Activated CD4-positive, CD25-positive, alpha-beta regulatory T cell treated with anti-CD3 and anti-CD28 coated beads, Interleukin-2, amount 50 U/mL, for 24 hours (primary cell): ENCODE results near the gene CD82.

Experiments
- ATAC-seq, 2 donors: fragments of 150-1000 bp; cut with Tn5 transposase; one replicate each; pipeline ENCODE4 v1.10.0; 2021; ENCODE audit warnings: mild to moderate bottlenecking in 1 of 2, moderate library complexity in 1 of 2

The CD82 gene

GRCh38 chr11:44577231-44577830 is 11.9 kb downstream of the CD82 start:
- no peak for ATAC-seq

- no peak for ATAC-seq
Observed at GRCh38 chr11:44578279-44578678, 12.8 kb downstream of the CD82 start.

GRCh38 chr11:44579302-44579761 is 13.9 kb downstream of the CD82 start:
- ATAC-seq = no peak

GRCh38 chr11:44580701-44581100 is 15.2 kb downstream of the CD82 start:
- no peak for ATAC-seq

- ATAC-seq = no peak
Observed at GRCh38 chr11:44581246-44581645, 15.8 kb downstream of the CD82 start.

- ATAC-seq = no peak
Observed at GRCh38 chr11:44582641-44583352, 17.3 kb downstream of the CD82 start.

- no peak for ATAC-seq
Observed at GRCh38 chr11:44583353-44583669, 17.8 kb downstream of the CD82 start.

GRCh38 chr11:44585421-44585820 is 20.0 kb downstream of the CD82 start:
- no peak for ATAC-seq

GRCh38 chr11:44589301-44589700 is 23.8 kb downstream of the CD82 start:
- no peak for ATAC-seq

- ATAC-seq = no peak
Observed at GRCh38 chr11:44590769-44591168, 25.3 kb downstream of the CD82 start.

GRCh38 chr11:44591557-44591956 is 26.1 kb downstream of the CD82 start:
- no peak for ATAC-seq

- no peak for ATAC-seq
Observed at GRCh38 chr11:44592125-44592940, 26.9 kb downstream of the CD82 start.

- no peak for ATAC-seq
Observed at GRCh38 chr11:44593251-44593650, 27.8 kb downstream of the CD82 start.

- no peak for ATAC-seq
Observed at GRCh38 chr11:44595006-44595405, 29.5 kb downstream of the CD82 start.

- no peak for ATAC-seq
Observed at GRCh38 chr11:44595964-44596381, 30.5 kb downstream of the CD82 start.

- peak; percentile 65 to 68 for ATAC-seq
Observed at GRCh38 chr11:44596525-44597276, 31.2 kb downstream of the CD82 start.

GRCh38 chr11:44597358-44598012 is 32.0 kb downstream of the CD82 start:
- peak in 1 of 2 donors; percentile 6 for ATAC-seq

- ATAC-seq = no peak
Observed at GRCh38 chr11:44598831-44599230, 33.4 kb downstream of the CD82 start.

- no peak for ATAC-seq
Observed at GRCh38 chr11:44600261-44600660, 34.8 kb downstream of the CD82 start.

GRCh38 chr11:44600839-44601383 is 35.4 kb downstream of the CD82 start:
- no peak for ATAC-seq

GRCh38 chr11:44601471-44602370 is 36.3 kb downstream of the CD82 start:
- ATAC-seq = peak; percentile 31 to 36
